CD14-positive monocyte (primary cell): Measurements from ENCODE around the gene FANCC. TPM values are rescaled to one million over a fixed set of nuclear protein-coding genes. Genes with fewer than 3 reads are reported as not detected.

Experiments
- DNase-seq, 3 donors: peaks; one replicate each; pipeline ENCODE4 v3.0.0-alpha.2; 2011 to 2022
- H2AFZ ChIP-seq: 2 replicates; pipeline ENCODE4 v1.6.0; 2012; ENCODE audit warnings: mild to moderate bottlenecking, low read depth, low read length, inconsistent platforms; ENCODE audit not compliant: insufficient read depth, poor library complexity, severe bottlenecking
- H3K27ac ChIP-seq, 2 donors: 1 replicate in 1 of 2; 2 replicates in 1 of 2; pipeline ENCODE4 v1.5.1; 2012 to 2013; ENCODE audit warnings: low read length in 2 of 2, control low read depth in 1 of 2, inconsistent platforms in 1 of 2, low read depth in 1 of 2, mild to moderate bottlenecking in 1 of 2
- H3K27me3 ChIP-seq, 2 donors: one replicate each; pipeline versions ENCODE4 v1.6.0 to v1.6.1; 2011 to 2013; ENCODE audit warnings: low read length in 2 of 2; ENCODE audit not compliant: control insufficient read depth in 2 of 2, insufficient read depth in 2 of 2
- H3K36me3 ChIP-seq, 2 donors: replicated peaks in 1 of 2; 1 replicate in 1 of 2; 2 replicates in 1 of 2; pipeline versions ENCODE4 v1.5.1 to v1.6.1; 2012 to 2013; ENCODE audit warnings: low read length in 2 of 2, control low read depth in 1 of 2, inconsistent platforms in 1 of 2, mild to moderate bottlenecking in 1 of 2; ENCODE audit not compliant: insufficient read depth in 2 of 2, control insufficient read depth in 1 of 2
- H3K4me1 ChIP-seq, 2 donors: 1 replicate in 1 of 2; 2 replicates in 1 of 2; pipeline versions ENCODE4 v1.5.1 to v1.6.1; 2012 to 2013; ENCODE audit warnings: low read length in 2 of 2, control low read depth in 1 of 2, inconsistent platforms in 1 of 2, mild to moderate bottlenecking in 1 of 2, moderate library complexity in 1 of 2; ENCODE audit not compliant: insufficient read depth in 2 of 2, control insufficient read depth in 1 of 2
- H3K4me2 ChIP-seq: replicated peaks from 2 replicates; pipeline ENCODE3; 2012; ENCODE audit warnings: low read length, moderate library complexity, mild to moderate bottlenecking; ENCODE audit not compliant: poor library complexity, severe bottlenecking; ENCODE audit errors: extremely low read depth
- H3K4me3 ChIP-seq, 3 experiments: fragments of 200-600 bp in 1 of 3; sonication (generic) in 1 of 3; replicated peaks in 1 of 3; 1 replicate in 2 of 3; 2 replicates in 1 of 3; pipeline ENCODE4 v1.5.1; 2011 to 2013; ENCODE audit warnings: low read length in 3 of 3, mild to moderate bottlenecking in 3 of 3, control low read depth in 2 of 3, low read depth in 2 of 3, inconsistent platforms in 1 of 3, moderate library complexity in 1 of 3
- H3K79me2 ChIP-seq: 2 replicates; pipeline ENCODE4 v1.6.0; 2012; ENCODE audit warnings: mild to moderate bottlenecking, control low read depth, inconsistent platforms, low read length, moderate library complexity; ENCODE audit not compliant: insufficient read depth
- H3K9ac ChIP-seq: 2 replicates; pipeline ENCODE4 v1.6.0; 2017; ENCODE audit warnings: low read length, mild to moderate bottlenecking; ENCODE audit not compliant: insufficient read depth, poor library complexity, severe bottlenecking
- H3K9me3 ChIP-seq, 2 donors: replicated peaks in 1 of 2; 1 replicate in 1 of 2; 2 replicates in 1 of 2; pipeline versions ENCODE4 v1.5.1 to v1.6.1; 2012 to 2013; ENCODE audit warnings: low read length in 2 of 2, control low read depth in 1 of 2; ENCODE audit not compliant: control insufficient read depth in 1 of 2, insufficient read depth in 1 of 2
- H4K20me1 ChIP-seq: 2 replicates; pipeline ENCODE4 v1.6.0; 2012; ENCODE audit warnings: mild to moderate bottlenecking, low read length, control low read depth, moderate library complexity; ENCODE audit not compliant: insufficient read depth
- H3K27ac Mint-ChIP-seq, 7 donors: one replicate each; pipeline ENCODE4 v1.8.0; 2020; ENCODE audit warnings: mild to moderate bottlenecking in 7 of 7, mixed read lengths in 7 of 7, moderate library complexity in 6 of 7, inconsistent platforms in 2 of 7
- H3K27me3 Mint-ChIP-seq, 3 donors: one replicate each; pipeline ENCODE4 v1.8.0; 2021 to 2022; ENCODE audit warnings: low read depth in 3 of 3, mild to moderate bottlenecking in 3 of 3, mixed read lengths in 3 of 3, moderate library complexity in 3 of 3, inconsistent platforms in 1 of 3
- H3K36me3 Mint-ChIP-seq, 2 donors: one replicate each; pipeline ENCODE4 v1.8.0; 2020; ENCODE audit warnings: mixed read lengths in 2 of 2, inconsistent platforms in 1 of 2, mild to moderate bottlenecking in 1 of 2
- H3K4me1 Mint-ChIP-seq: one replicate; pipeline ENCODE4 v1.8.0; 2020; ENCODE audit warnings: mild to moderate bottlenecking, mixed read lengths
- H3K4me3 Mint-ChIP-seq, 2 donors: one replicate each; pipeline ENCODE4 v1.8.0; 2020; ENCODE audit warnings: mild to moderate bottlenecking in 2 of 2, mixed read lengths in 2 of 2, moderate library complexity in 1 of 2
- H3K9me3 Mint-ChIP-seq, 7 donors: one replicate each; pipeline ENCODE4 v1.8.0; 2020 to 2022; ENCODE audit warnings: mixed read lengths in 7 of 7, mild to moderate bottlenecking in 6 of 7, moderate library complexity in 6 of 7, inconsistent platforms in 2 of 7
- CTCF ChIP-seq: fragments of 200-600 bp; IDR thresholded peaks from one replicate; pipeline ENCODE4 v1.8.0; 2022; ENCODE audit warnings: antibody characterized with exemption, mild to moderate bottlenecking
- WGBS: methylation state at CpG from one replicate; pipeline ENCODE4 v1.1.5; 2013; ENCODE audit warnings: missing lambda C conversion rate; ENCODE audit not compliant: insufficient coverage; 5-methylcytosine and 5-hydroxymethylcytosine counted together
- intact Hi-C, 2 donors: fragments of 100-400 bp; cut with micrococcal nuclease; formaldehyde crosslinking; loops; one replicate each; pipeline versions ENCODE4 v1.15.0 to v1.15.1; 2023
- polyA plus RNA-seq, 3 donors: library from polyadenylated mRNA; depleted of rRNA in 1 of 3; unstranded in 2 of 3; stranded (reverse) in 1 of 3; fragments of 300-500 nt in 2 of 3; fragments of >200 nt in 1 of 3; fragmentation: Illumina TruSeq in 2 of 3; gene quantifications; 1 replicate in 2 of 3; 2 replicates in 1 of 3; pipeline ENCODE4 v1.2.3, GENCODE V29; 2012 to 2021

FANCC gene
- polyA plus RNA-seq, 3 donors, result 1.2 to 2.2 (median 1.5) TPM

GRCh38 chr9:95237336-95237735, 80.2 kb downstream of the FANCC start:
- H3K36me3 ChIP-seq, result peaks cover 0 to 4% of the 10 kb centered on the region in 2 donors
- H3K4me1 ChIP-seq, result no peaks in the 10 kb centered on the region
- no peaks in the 10 kb centered on the region for H3K79me2 ChIP-seq
- no peaks in the 10 kb centered on the region for H3K9me3 ChIP-seq
- H3K27ac ChIP-seq, result no peak overlapping the region
- WGBS, result 100% methylated on average over 2 of the region's 7 CpGs
- H3K4me3 Mint-ChIP-seq, result no peak overlapping the region
- intact Hi-C loops, result no loop called here
- DNase-seq, result no peak
- peaks cover 0 to 8% (median 1%) of the 10 kb centered on the region in 7 donors for H3K9me3 Mint-ChIP-seq
- H2AFZ ChIP-seq, result no peak overlapping the region
- no peak overlapping the region for H3K9ac ChIP-seq
- no peak overlapping the region for H3K4me2 ChIP-seq
- no peaks in the 10 kb centered on the region for H3K27me3 ChIP-seq
- no peaks in the 10 kb centered on the region for H3K4me1 Mint-ChIP-seq
- H3K27ac Mint-ChIP-seq, result peak overlapping the region in 1 of 7 donors; percentile 3
- peaks cover 0 to 2% (median 0%) of the 10 kb centered on the region in 3 donors for H3K27me3 Mint-ChIP-seq
- H3K36me3 Mint-ChIP-seq, result peaks cover 15 to 31% of the 10 kb centered on the region in 2 donors
- no peak for TF ChIP-seq CTCF
- H3K4me3 ChIP-seq, result no peak overlapping the region
- no peaks in the 10 kb centered on the region for H4K20me1 ChIP-seq

GRCh38 chr9:95230046-95230445, 87.5 kb downstream of the FANCC start:
- intact Hi-C loops, result no loop called here
- Histone ChIP-seq H2AFZ (no peak overlapping the region), H3K27ac (no peak overlapping the region), H4K20me1 (no peaks in the 10 kb centered on the region), H3K36me3 (no peaks in the 10 kb centered on the region), H3K4me3 (no peak overlapping the region), H3K4me2 (no peak overlapping the region), H3K79me2 (no peaks in the 10 kb centered on the region), H3K9ac (no peak overlapping the region), H3K9me3 (peaks cover 0 to 5% of the 10 kb centered on the region in 2 donors), H3K27me3 (no peaks in the 10 kb centered on the region), H3K4me1 (no peaks in the 10 kb centered on the region)
- Mint-ChIP-seq H3K4me3 (no peak overlapping the region), H3K27ac (no peak overlapping the region), H3K4me1 (no peaks in the 10 kb centered on the region), H3K36me3 (peaks cover 12 to 21% of the 10 kb centered on the region in 2 donors), H3K9me3 (peaks cover 1 to 16% (median 6%) of the 10 kb centered on the region in 7 donors), H3K27me3 (no peaks in the 10 kb centered on the region)
- no peak for DNase-seq
- WGBS, result 100% methylated on average over 1 of the region's 6 CpGs
- TF ChIP-seq CTCF, result no peak
